ENCODE measurements around the gene PSMB7. TPM values are rescaled to one million over a fixed set of nuclear protein-coding genes. Genes with fewer than 3 reads are reported as not detected.

PSMB7 gene
- total and polyA plus RNA-seq, 2 of the 8 experiments (the other 6 are each of a cell fraction or from before 2014, with no cell fraction given) = 222 to 357 TPM

DNA sequence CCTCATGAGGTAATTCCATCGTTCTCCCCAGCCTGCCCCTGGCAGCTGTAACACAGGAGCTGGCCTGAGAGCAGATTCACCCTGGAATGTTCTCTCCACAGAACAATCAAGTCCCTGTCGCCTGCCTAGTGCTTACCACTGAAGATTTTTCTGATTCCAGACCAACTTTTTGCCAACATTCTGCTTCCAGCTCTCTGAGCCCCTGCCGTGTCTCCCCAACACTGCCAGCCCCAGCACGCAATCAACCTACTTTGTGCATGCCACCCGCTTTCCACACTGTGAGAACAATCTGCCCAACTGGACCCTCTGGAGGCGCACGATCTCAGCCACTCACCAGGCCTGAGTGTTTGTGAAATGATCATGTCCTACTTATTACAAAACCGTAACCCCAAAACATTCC, 62.6 kb downstream of the PSMB7 start (continued):
- TF ChIP-seq CHD7 (IDR thresholded peaks at IDR 0.05; ENCODE audit: insufficient replicate concordance, low read length) (no peak), SP2 (IDR thresholded peaks at IDR 0.05; ENCODE audit: low read length) (no peak), ZNF274 (IDR thresholded peaks at IDR 0.05; ENCODE audit: borderline replicate concordance, extremely low read depth, low read length) (no peak), CTBP2 (IDR thresholded peaks at IDR 0.05; ENCODE audit: borderline replicate concordance, insufficient read depth, insufficient read length, low read length) (no peak)

Data from H1 (cell line).